Endothelial cell of umbilical vein (primary cell): ENCODE measurements around the gene DMAP1. TPM values are rescaled to one million over a fixed set of nuclear protein-coding genes. Genes with fewer than 3 reads are reported as not detected.
"Not testable (repeated sequence)": the region's sequence is repeated elsewhere in the genome, so short reads cannot be mapped to it uniquely, and the experiment has no call there.

Experiments used
- BruUV-seq: library from RNA; stranded (reverse); fragments of 400-500 nt; replicated peaks from 2 replicates; lab custom pipeline; 2021; lab: Mats Ljungman, UMichigan
- CTCF ChIA-PET: fragments of 300-600, 350-600 bp; sonication (Branson Sonifier 250); formaldehyde crosslinking; loops from one replicate; lab custom pipeline; 2021; ENCODE audit warnings: antibody characterized with exemption, inconsistent platforms; lab: Charles Lee
- POLR2A ChIA-PET: fragments of 300-600, 350-600 bp; sonication (Branson Sonifier 250); formaldehyde crosslinking; loops from one replicate; lab custom pipeline; 2021; ENCODE audit warnings: antibody characterized with exemption, inconsistent platforms; lab: Charles Lee
- DNase-seq: peaks from one replicate; pipeline ENCODE4 v3.0.0-alpha.2; 2011; ENCODE audit warnings: low read depth, low spot score
- FAIRE-seq: peaks from 2 replicates; lab custom pipeline; 2011; peaks lifted over from hg19 to GRCh38; lab: Jason Lieb, UNC
- H2AFZ ChIP-seq: 2 replicates; pipeline ENCODE4 v1.6.0; 2012; ENCODE audit warnings: low read depth, low read length, control low read depth, inconsistent platforms
- H3K27ac ChIP-seq: 2 replicates; pipeline ENCODE4 v1.5.1; 2011; ENCODE audit warnings: low read depth, mild to moderate bottlenecking, control low read depth, low read length, moderate library complexity; ENCODE audit not compliant: insufficient read depth
- H3K27me3 ChIP-seq, 2 experiments: 2 replicates each; pipeline versions ENCODE4 v1.6.0 to v1.6.1; 2011; ENCODE audit warnings: low read length in 2 of 2, mixed read lengths in 1 of 2; ENCODE audit not compliant: control insufficient read depth in 2 of 2, insufficient read depth in 2 of 2
- H3K36me3 ChIP-seq, 2 experiments: 2 replicates in 1 of 2; 3 replicates in 1 of 2; pipeline ENCODE4 v1.5.1; 2011; ENCODE audit warnings: low read length in 2 of 2, mild to moderate bottlenecking in 1 of 2, moderate library complexity in 1 of 2; ENCODE audit not compliant: control insufficient read depth in 2 of 2, insufficient read depth in 2 of 2; ENCODE audit errors: extremely low read depth in 1 of 2
- H3K4me1 ChIP-seq: 3 replicates; pipeline ENCODE4 v1.5.1; 2011; ENCODE audit warnings: mild to moderate bottlenecking, low read length; ENCODE audit not compliant: control insufficient read depth, insufficient read depth; ENCODE audit errors: extremely low read depth
- H3K4me2 ChIP-seq: 2 replicates; pipeline ENCODE4 v1.6.1; 2011; ENCODE audit warnings: low read length, control low read depth, mixed read lengths; ENCODE audit not compliant: insufficient read depth
- H3K4me3 ChIP-seq, 3 experiments: fragments of 200-600 bp in 1 of 3; sonication (generic), shearing (Covaris generic) in 1 of 3; replicated peaks in 1 of 3; 2 replicates each; pipeline ENCODE4 v1.5.1; 2011 to 2016; ENCODE audit warnings: control low read depth in 3 of 3, low read length in 3 of 3, mild to moderate bottlenecking in 2 of 3, inconsistent platforms in 1 of 3, low read depth in 1 of 3, moderate library complexity in 1 of 3; ENCODE audit not compliant: insufficient read depth in 1 of 3
- H3K79me2 ChIP-seq: 2 replicates; pipeline ENCODE4 v1.6.0; 2012; ENCODE audit warnings: low read length, inconsistent platforms; ENCODE audit not compliant: control insufficient read depth, insufficient read depth
- H3K9ac ChIP-seq: replicated peaks from 2 replicates; pipeline ENCODE3; 2011; ENCODE audit warnings: low read length, control low read depth; ENCODE audit not compliant: insufficient read depth; ENCODE audit errors: extremely low read depth
- H3K9me1 ChIP-seq: replicated peaks from 3 replicates; pipeline ENCODE4 v1.6.0; 2011; ENCODE audit warnings: mild to moderate bottlenecking, low read length; ENCODE audit not compliant: control insufficient read depth, insufficient read depth; ENCODE audit errors: extremely low read depth
- H3K9me3 ChIP-seq: replicated peaks from 2 replicates; pipeline ENCODE4 v1.5.1; 2012; ENCODE audit warnings: low read length, inconsistent platforms; ENCODE audit not compliant: control insufficient read depth, insufficient read depth
- H4K20me1 ChIP-seq: replicated peaks from 2 replicates; pipeline ENCODE3; 2011; ENCODE audit warnings: mild to moderate bottlenecking, low read length; ENCODE audit not compliant: control insufficient read depth, insufficient read depth; ENCODE audit errors: extremely low read depth
- EZH2 ChIP-seq: IDR thresholded peaks from 2 replicates; pipeline ENCODE4 v1.6.1; 2012; ENCODE audit warnings: borderline replicate concordance, low read depth, mild to moderate bottlenecking, moderate library complexity, low read length, inconsistent platforms; ENCODE audit not compliant: severe bottlenecking
- FOS ChIP-seq: IDR thresholded peaks from 2 replicates; pipeline ENCODE4 v1.6.1; 2011; ENCODE audit warnings: mild to moderate bottlenecking, low read length, moderate library complexity, borderline replicate concordance; ENCODE audit not compliant: insufficient read depth
- GATA2 ChIP-seq: IDR thresholded peaks from 2 replicates; pipeline ENCODE4 v1.7.0; 2011; ENCODE audit warnings: low read depth, mild to moderate bottlenecking, moderate library complexity, mixed read lengths, low read length; ENCODE audit not compliant: insufficient read length, insufficient read depth
- JUN ChIP-seq: IDR thresholded peaks from 2 replicates; pipeline ENCODE4 v1.6.1; 2011; ENCODE audit warnings: borderline replicate concordance, low read depth; ENCODE audit not compliant: insufficient read length, insufficient read depth
- MYC ChIP-seq: IDR thresholded peaks from one replicate; pipeline ENCODE4 v1.6.1; 2011; ENCODE audit warnings: mild to moderate bottlenecking, low read depth, low read length
- POLR2A ChIP-seq: IDR thresholded peaks from 2 replicates; pipeline ENCODE4 v1.6.1; 2012; ENCODE audit warnings: low read depth, mild to moderate bottlenecking, control low read depth, low read length
- POLR2AphosphoS5 ChIP-seq: IDR thresholded peaks from 2 replicates; pipeline ENCODE4 v1.6.1; 2012; ENCODE audit warnings: low read depth, mild to moderate bottlenecking, control low read depth, low read length, moderate library complexity; ENCODE audit not compliant: insufficient read depth
- dilution Hi-C: fragments of 300-500 bp; cut with MboI; formaldehyde crosslinking; loops from one replicate; pipeline ENCODE4 v1.15.0; 2019; ENCODE audit warnings: low sequenced_read_pairs; ENCODE audit not compliant: extremely low pct_ligation_motif_present
- intact Hi-C: fragments of 100-400 bp; cut with micrococcal nuclease; formaldehyde crosslinking; loops from one replicate; pipeline ENCODE4 v1.10.0; 2022
- polyA plus RNA-seq, 4 experiments: library from polyadenylated mRNA; depleted of rRNA in 3 of 4; stranded (reverse) in 3 of 4; unstranded in 1 of 4; fragments of >200 nt; gene quantifications; 2 replicates each; pipeline versions ENCODE4 v1.2.1 to v1.2.3, GENCODE V29; 2011 to 2012; ENCODE audit warnings: missing spikeins in 1 of 4
- total RNA-seq: library from RNA; stranded (reverse); gene quantifications from 2 replicates; pipeline ENCODE4 v1.2.3, GENCODE V29; 2021
- TF ChIP-seq, protein P1 (sequence below): IDR thresholded peaks from 2 replicates; pipeline ENCODE4 v1.6.1; 2011; ENCODE audit not compliant: insufficient read depth, insufficient read length
- TF ChIP-seq, protein P2 (sequence below), 2 donors: IDR thresholded peaks; 1 replicate in 1 of 2; 2 replicates in 1 of 2; pipeline ENCODE4 v1.5.1; 2011; ENCODE audit warnings: low read length in 2 of 2, mild to moderate bottlenecking in 2 of 2, moderate library complexity in 2 of 2, control low read depth in 1 of 2, inconsistent platforms in 1 of 2, low read depth in 1 of 2; ENCODE audit not compliant: insufficient read depth in 1 of 2; ENCODE audit errors: extremely low read depth in 1 of 2

DMAP1 gene
- total and polyA plus RNA-seq, 2 donors (not counting 3 experiments of a cell fraction or from before 2014, with no cell fraction given): 42.9 to 63.2 TPM

DNA sequence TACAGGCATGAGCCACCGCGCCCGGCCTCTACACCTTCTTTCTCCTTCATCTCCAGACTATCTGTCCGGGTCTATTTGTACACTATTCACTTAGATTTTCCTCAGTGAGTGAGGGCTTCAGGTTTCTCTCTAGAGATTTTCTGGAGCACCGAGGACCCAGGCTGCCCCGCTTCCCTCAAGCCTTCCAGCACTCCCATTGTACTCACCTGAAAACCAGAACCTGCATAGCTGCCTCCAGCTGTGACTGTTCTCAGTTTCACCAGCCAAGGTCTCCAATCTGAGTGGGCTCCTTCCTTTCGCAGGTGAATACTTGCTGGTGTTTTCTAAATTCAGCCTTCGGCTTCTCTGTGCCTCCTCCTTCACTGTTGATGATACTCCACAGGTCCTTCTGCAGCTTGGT is 12.9 kb upstream of the DMAP1 start:
- Histone ChIP-seq H3K9me1 (no peaks in the 10 kb centered on the region), H3K4me3 (no peak overlapping the region), H3K4me1 (no peaks in the 10 kb centered on the region), H3K36me3 (no peaks in the 10 kb centered on the region), H3K27ac (no peak overlapping the region), H3K79me2 (no peaks in the 10 kb centered on the region), H4K20me1 (no peaks in the 10 kb centered on the region), H3K9ac (no peak overlapping the region), H2AFZ (no peak overlapping the region), H3K27me3 (peaks cover 0 to 2% of the 10 kb centered on the region in 2 experiments), H3K4me2 (no peak overlapping the region), H3K9me3 (no peaks in the 10 kb centered on the region)
- ChIA-PET CTCF (interaction anchor here (2.0 kb wide), 1 partner anchor 17 kb away, joined by 6 read pairs; no protein-coding TSS in a partner anchor), POLR2A (no interaction called here)
- dilution Hi-C loops: no loop called here
- TF ChIP-seq GATA2 (no peak), JUN (no peak), EZH2 (no peak), FOS (no peak), MYC (no peak), POLR2A (no peak), POLR2AphosphoS5 (no peak)
- TF ChIP-seq, protein P1, sequence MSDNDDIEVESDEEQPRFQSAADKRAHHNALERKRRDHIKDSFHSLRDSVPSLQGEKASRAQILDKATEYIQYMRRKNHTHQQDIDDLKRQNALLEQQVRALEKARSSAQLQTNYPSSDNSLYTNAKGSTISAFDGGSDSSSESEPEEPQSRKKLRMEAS: no peak
- TF ChIP-seq, protein P2, sequence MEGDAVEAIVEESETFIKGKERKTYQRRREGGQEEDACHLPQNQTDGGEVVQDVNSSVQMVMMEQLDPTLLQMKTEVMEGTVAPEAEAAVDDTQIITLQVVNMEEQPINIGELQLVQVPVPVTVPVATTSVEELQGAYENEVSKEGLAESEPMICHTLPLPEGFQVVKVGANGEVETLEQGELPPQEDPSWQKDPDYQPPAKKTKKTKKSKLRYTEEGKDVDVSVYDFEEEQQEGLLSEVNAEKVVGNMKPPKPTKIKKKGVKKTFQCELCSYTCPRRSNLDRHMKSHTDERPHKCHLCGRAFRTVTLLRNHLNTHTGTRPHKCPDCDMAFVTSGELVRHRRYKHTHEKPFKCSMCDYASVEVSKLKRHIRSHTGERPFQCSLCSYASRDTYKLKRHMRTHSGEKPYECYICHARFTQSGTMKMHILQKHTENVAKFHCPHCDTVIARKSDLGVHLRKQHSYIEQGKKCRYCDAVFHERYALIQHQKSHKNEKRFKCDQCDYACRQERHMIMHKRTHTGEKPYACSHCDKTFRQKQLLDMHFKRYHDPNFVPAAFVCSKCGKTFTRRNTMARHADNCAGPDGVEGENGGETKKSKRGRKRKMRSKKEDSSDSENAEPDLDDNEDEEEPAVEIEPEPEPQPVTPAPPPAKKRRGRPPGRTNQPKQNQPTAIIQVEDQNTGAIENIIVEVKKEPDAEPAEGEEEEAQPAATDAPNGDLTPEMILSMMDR (IDR thresholded peaks at IDR 0.05; ENCODE audit: extremely low read depth in 1 of 2, insufficient read depth in 1 of 2, low read depth in 1 of 2, low read length in 2 of 2): no peak
- DNase-seq: no peak
- intact Hi-C loops: no loop called here
- FAIRE-seq: no peak
- BruUV-seq: no TSS peak

DNA sequence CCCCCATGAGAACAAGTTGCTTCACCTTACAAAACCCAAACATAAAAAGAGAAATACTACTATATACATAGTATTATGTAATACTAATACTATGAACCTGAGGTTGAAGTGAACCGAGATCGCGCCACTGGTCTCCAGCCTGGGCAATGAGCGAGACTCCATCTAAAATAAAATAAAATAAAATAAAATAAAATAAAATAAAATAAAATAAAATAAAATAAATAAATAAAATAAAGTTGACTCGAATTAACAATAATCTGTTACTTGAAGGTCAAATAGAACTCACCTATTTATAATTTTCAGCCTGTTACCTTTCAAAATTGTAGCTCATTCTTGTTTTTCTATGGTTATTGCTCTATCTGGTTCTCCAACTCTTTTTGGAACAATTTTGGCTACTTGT is 6.7 kb upstream of the DMAP1 start:
- dilution Hi-C loops: not testable (repeated sequence)

More for the DNA sequence above, 6.7 kb upstream of the DMAP1 start:
- H3K9me1 ChIP-seq, BruUV-seq, intact Hi-C loops, H4K20me1 ChIP-seq, H3K36me3 ChIP-seq, H3K9me3 ChIP-seq, H3K4me3 ChIP-seq, H3K9ac ChIP-seq, H3K79me2 ChIP-seq, H3K27me3 ChIP-seq, DNase-seq, H3K4me2 ChIP-seq, H3K27ac ChIP-seq, FAIRE-seq, POLR2A ChIA-PET, H3K4me1 ChIP-seq, H2AFZ ChIP-seq, CTCF ChIA-PET: not testable (repeated sequence)
